IMR-90 (cell line): ENCODE results near the gene ITFG2. TPM values are rescaled to one million over a fixed set of nuclear protein-coding genes. Genes with fewer than 3 reads are reported as not detected.

ENCODE experiments used
- ATAC-seq: fragments of 200-7000 bp; cut with Tn5 transposase; 2 replicates; pipeline ENCODE4 v1.9.1; 2020; ENCODE audit warnings: low read depth, mild to moderate bottlenecking, moderate library complexity
- BruUV-seq: library from RNA; stranded (reverse); fragments of 400-500 nt; replicated peaks from 2 replicates; lab custom pipeline; 2021; lab: Mats Ljungman, UMichigan
- CTCF ChIA-PET: fragments of 300-600 bp; formaldehyde crosslinking; extraction: SDS; loops from one replicate; lab custom pipeline; 2021; ENCODE audit warnings: antibody characterized with exemption; lab: Yijun Ruan, JAX
- POLR2A ChIA-PET: fragments of 300-600 bp; sonication (Branson Sonifier 250); formaldehyde crosslinking; loops from one replicate; lab custom pipeline; 2022; ENCODE audit warnings: antibody characterized with exemption; ENCODE audit not compliant: unreplicated experiment; lab: Charles Lee
- DNase-seq: peaks from one replicate; pipeline ENCODE4 v3.0.0; 2013
- H2AFZ ChIP-seq: replicated peaks from 2 replicates; pipeline ENCODE3; 2013; ENCODE audit warnings: low read length, mild to moderate bottlenecking; ENCODE audit not compliant: poor library complexity
- H2AK5ac ChIP-seq: 2 replicates; pipeline ENCODE4 v1.6.1; 2013; ENCODE audit warnings: low read depth, low read length, inconsistent platforms
- H2AK9ac ChIP-seq: replicated peaks from 2 replicates; pipeline ENCODE3; 2013; ENCODE audit warnings: mild to moderate bottlenecking, low read depth, low read length, moderate library complexity; ENCODE audit not compliant: poor library complexity
- H2BK120ac ChIP-seq: 2 replicates; pipeline ENCODE4 v1.6.1; 2013; ENCODE audit warnings: low read depth, low read length, inconsistent platforms
- H2BK15ac ChIP-seq: 3 replicates; pipeline ENCODE4 v1.6.1; 2013; ENCODE audit warnings: low read depth, low read length, inconsistent platforms
- H2BK20ac ChIP-seq: 2 replicates; pipeline ENCODE4 v1.6.1; 2013; ENCODE audit warnings: low read depth, mild to moderate bottlenecking, inconsistent platforms, low read length, moderate library complexity
- H2BK5ac ChIP-seq: 2 replicates; pipeline ENCODE4 v1.6.1; 2013; ENCODE audit warnings: mild to moderate bottlenecking, low read depth, low read length, inconsistent platforms; ENCODE audit not compliant: poor library complexity, severe bottlenecking
- H3K14ac ChIP-seq: replicated peaks from 2 replicates; pipeline ENCODE4 v1.6.1; 2013; ENCODE audit warnings: low read depth, low read length, inconsistent platforms
- H3K18ac ChIP-seq: 2 replicates; pipeline ENCODE4 v1.6.1; 2013; ENCODE audit warnings: low read depth, low read length, control low read depth
- H3K23ac ChIP-seq: 2 replicates; pipeline ENCODE4 v1.6.1; 2013; ENCODE audit warnings: low read depth, low read length, inconsistent platforms
- H3K27ac ChIP-seq: 2 replicates; pipeline ENCODE4 v1.5.1; 2013; ENCODE audit warnings: mild to moderate bottlenecking, control low read depth, low read length; ENCODE audit not compliant: insufficient read depth
- H3K27me3 ChIP-seq: 2 replicates; pipeline ENCODE4 v1.6.1; 2013; ENCODE audit warnings: low read length; ENCODE audit not compliant: control insufficient read depth, insufficient read depth
- H3K36me3 ChIP-seq: 2 replicates; pipeline ENCODE4 v1.6.1; 2013; ENCODE audit warnings: low read length, mixed read lengths; ENCODE audit not compliant: control insufficient read depth, insufficient read depth
- H3K4ac ChIP-seq: 2 replicates; pipeline ENCODE4 v1.6.1; 2013; ENCODE audit warnings: low read depth, low read length, inconsistent platforms
- H3K4me1 ChIP-seq: 2 replicates; pipeline ENCODE4 v1.6.1; 2013; ENCODE audit warnings: low read length, mixed read lengths; ENCODE audit not compliant: control insufficient read depth, insufficient read depth
- H3K4me2 ChIP-seq: 2 replicates; pipeline ENCODE4 v1.6.1; 2013; ENCODE audit warnings: low read depth, mild to moderate bottlenecking, control low read depth, low read length, moderate library complexity
- H3K4me3 ChIP-seq: 2 replicates; pipeline ENCODE4 v1.5.1; 2013; ENCODE audit warnings: low read depth, mild to moderate bottlenecking, control low read depth, low read length, moderate library complexity; ENCODE audit not compliant: insufficient read depth
- H3K56ac ChIP-seq: 2 replicates; pipeline ENCODE4 v1.6.1; 2013; ENCODE audit warnings: low read length, inconsistent platforms; ENCODE audit not compliant: insufficient read depth; ENCODE audit errors: extremely low read depth
- H3K79me1 ChIP-seq, 2 experiments: 2 replicates each; pipeline ENCODE4 v1.6.1; 2013; ENCODE audit warnings: low read length in 2 of 2, inconsistent platforms in 1 of 2, low read depth in 1 of 2
- H3K9ac ChIP-seq: 2 replicates; pipeline ENCODE4 v1.6.1; 2013; ENCODE audit warnings: low read depth, low read length, control low read depth
- H3K9me1 ChIP-seq: 2 replicates; pipeline ENCODE4 v1.6.1; 2013; ENCODE audit warnings: low read length, inconsistent platforms; ENCODE audit not compliant: insufficient read depth
- H3K9me3 ChIP-seq: 2 replicates; pipeline ENCODE4 v1.6.1; 2013; ENCODE audit warnings: low read length; ENCODE audit not compliant: control insufficient read depth, insufficient read depth
- H4K20me1 ChIP-seq: 2 replicates; pipeline ENCODE4 v1.6.1; 2013; ENCODE audit warnings: low read length, inconsistent platforms; ENCODE audit not compliant: insufficient read depth
- H4K5ac ChIP-seq: 2 replicates; pipeline ENCODE4 v1.6.1; 2013; ENCODE audit warnings: mild to moderate bottlenecking, low read depth, low read length, control low read depth
- H4K8ac ChIP-seq, 2 experiments: 2 replicates each; pipeline ENCODE4 v1.6.1; 2013; ENCODE audit warnings: low read depth in 2 of 2, low read length in 2 of 2, control low read depth in 1 of 2, inconsistent platforms in 1 of 2
- H4K91ac ChIP-seq: 2 replicates; pipeline ENCODE4 v1.6.1; 2013; ENCODE audit warnings: low read depth, low read length, inconsistent platforms; ENCODE audit not compliant: insufficient read depth
- BHLHE40 ChIP-seq: fragments of 150-350 bp; IDR thresholded peaks from 2 replicates; pipeline ENCODE4 v1.6.1; 2016; ENCODE audit warnings: mild to moderate bottlenecking, low read depth, low read length
- CEBPB ChIP-seq: IDR thresholded peaks from 2 replicates; pipeline ENCODE4 v1.6.1; 2012; ENCODE audit warnings: low read depth, low read length, improper control_type of control experiment
- CHD1 ChIP-seq: IDR thresholded peaks from 2 replicates; pipeline ENCODE4 v1.6.1; 2012; ENCODE audit warnings: low read depth, low read length, improper control_type of control experiment
- MXI1 ChIP-seq: IDR thresholded peaks from 2 replicates; pipeline ENCODE4 v1.6.1; 2012; ENCODE audit warnings: low read depth, mild to moderate bottlenecking, low read length, moderate library complexity, borderline replicate concordance
- POLR2A ChIP-seq: IDR thresholded peaks from 2 replicates; pipeline ENCODE4 v1.6.1; 2012; ENCODE audit warnings: mild to moderate bottlenecking, low read depth, low read length
- RAD21 ChIP-seq: IDR thresholded peaks from 2 replicates; pipeline ENCODE4 v1.6.1; 2012; ENCODE audit warnings: low read length, improper control_type of control experiment
- RCOR1 ChIP-seq: IDR thresholded peaks from 2 replicates; pipeline ENCODE4 v1.6.1; 2012; ENCODE audit warnings: mild to moderate bottlenecking, low read length, improper control_type of control experiment; ENCODE audit not compliant: insufficient replicate concordance
- RFX5 ChIP-seq: IDR thresholded peaks from 2 replicates; pipeline ENCODE4 v1.8.0; 2012; ENCODE audit warnings: low read depth, mild to moderate bottlenecking, low read length, moderate library complexity
- WGBS, 2 experiments: methylation state at CpG; one replicate each; pipeline versions ENCODE4 v1.1.5 to v1.1.7; 2013; ENCODE audit warnings: missing lambda C conversion rate in 2 of 2; ENCODE audit not compliant: insufficient read length in 1 of 2; ENCODE audit errors: extremely low coverage in 2 of 2; 5-methylcytosine and 5-hydroxymethylcytosine counted together
- dilution Hi-C: fragments of 300-500 bp; cut with HindIII; formaldehyde crosslinking; loops from one replicate; pipeline ENCODE4 v1.14.3; 2018; ENCODE audit warnings: low sequenced_read_pairs; ENCODE audit not compliant: unreplicated experiment
- in situ Hi-C: fragments of 300-500 bp; cut with MboI; formaldehyde crosslinking; loops from 3 replicates; pipeline ENCODE4 v1.14.3; 2019; ENCODE audit warnings: low sequenced_read_pairs, inconsistent platforms, mixed read lengths
- intact Hi-C: fragments of 100-400 bp; cut with micrococcal nuclease; formaldehyde crosslinking; loops from 2 replicates; pipeline ENCODE4 v1.10.0; 2022
- polyA plus RNA-seq, 3 experiments: library from polyadenylated mRNA; depleted of rRNA; stranded (reverse); fragments of >200 nt; gene quantifications; 2 replicates each; pipeline ENCODE4 v1.2.3, GENCODE V29; 2012; ENCODE audit warnings: low replicate concordance in 1 of 3
- total RNA-seq: library from RNA; depleted of rRNA; stranded (reverse); fragments of >200 nt; gene quantifications from 2 replicates; pipeline ENCODE4 v1.2.3, GENCODE V29; 2012
- TF ChIP-seq, protein P1 (sequence below): conservative IDR thresholded peaks from 2 replicates; pipeline ENCODE4 v1.5.1; 2012; ENCODE audit warnings: mild to moderate bottlenecking, low read depth, low read length, improper control_type of control experiment
- TF ChIP-seq, protein P2 (sequence below): fragments of 150-350 bp; IDR thresholded peaks from 2 replicates; pipeline ENCODE4 v1.6.1; 2017; ENCODE audit warnings: mild to moderate bottlenecking, antibody characterized with exemption, low read length, low read depth
- TF ChIP-seq, protein P3 (sequence below): fragments of 150-350 bp; IDR thresholded peaks from 2 replicates; pipeline ENCODE4 v1.6.1; 2016; ENCODE audit warnings: low read depth, mild to moderate bottlenecking, low read length, moderate library complexity, borderline replicate concordance

The ITFG2 gene
- total and polyA plus RNA-seq, 2 of the 4 experiments (the other 2 are of a cell fraction), result 20.3 to 25.5 TPM

DNA sequence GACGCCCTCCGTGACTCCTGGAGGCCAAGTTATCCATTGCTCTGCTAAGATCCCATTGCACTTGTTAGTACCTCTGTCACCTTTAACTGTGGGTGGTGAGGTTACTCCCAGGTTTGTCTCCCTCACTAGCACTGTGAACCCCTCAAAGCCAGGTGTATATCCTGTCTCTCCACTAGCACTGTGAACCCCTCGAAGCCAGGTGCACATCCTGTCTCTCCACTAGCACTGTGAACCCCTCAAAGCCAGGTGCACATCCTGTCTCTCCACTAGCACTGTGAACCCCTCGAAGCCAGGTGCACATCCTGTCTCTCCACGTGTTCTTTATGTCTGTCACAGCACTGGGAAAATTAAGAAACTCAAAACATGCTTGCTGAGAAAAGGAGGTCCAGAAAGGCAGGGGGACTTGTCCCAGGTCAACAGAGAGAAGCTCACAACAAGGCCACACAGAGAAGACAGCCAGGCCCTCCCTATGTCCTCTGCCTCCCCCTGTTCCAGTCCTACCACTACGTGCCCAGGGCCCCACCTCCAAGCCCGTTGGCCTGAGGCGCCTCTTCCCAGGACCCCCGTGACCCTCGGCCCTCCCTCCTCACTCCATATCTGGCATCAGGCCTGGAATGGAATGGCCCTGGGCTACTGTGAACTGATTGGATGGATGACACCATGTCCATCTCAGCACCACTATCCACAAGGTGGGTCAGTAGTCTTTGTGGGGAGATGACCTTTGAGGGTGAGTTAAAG, 44.1 kb upstream of the ITFG2 start:
- no TSS peak for BruUV-seq
- Histone ChIP-seq H3K27ac (no peak overlapping the region), H3K9ac (no peak overlapping the region), H3K14ac (no peak overlapping the region), H2AK5ac (no peak overlapping the region), H3K9me1 (no peaks in the 10 kb centered on the region), H3K79me1 (no peaks in the 10 kb centered on the region), H2BK20ac (no peak overlapping the region), H2AFZ (no peak overlapping the region), H3K4me3 (no peak overlapping the region), H3K27me3 (peaks cover 56% of the 10 kb centered on the region), H4K20me1 (no peaks in the 10 kb centered on the region), H3K4me2 (no peak overlapping the region), H2AK9ac (no peak overlapping the region), H3K4ac (no peak overlapping the region), H2BK5ac (no peak overlapping the region), H2BK120ac (no peak overlapping the region), H3K18ac (no peak overlapping the region), H2BK15ac (no peak overlapping the region), H4K91ac (no peak overlapping the region), H3K9me3 (no peaks in the 10 kb centered on the region), H3K23ac (no peak overlapping the region), H3K36me3 (no peaks in the 10 kb centered on the region), H3K4me1 (no peaks in the 10 kb centered on the region), H4K5ac (no peak overlapping the region), H4K8ac (no peak overlapping the region), H3K56ac (no peak overlapping the region)
- 40% methylated on average over 2 of the region's 10 CpGs; no CpG with 5 or more reads in 1 of the 2 experiments for WGBS, 2 experiments
- TF ChIP-seq, protein P1, sequence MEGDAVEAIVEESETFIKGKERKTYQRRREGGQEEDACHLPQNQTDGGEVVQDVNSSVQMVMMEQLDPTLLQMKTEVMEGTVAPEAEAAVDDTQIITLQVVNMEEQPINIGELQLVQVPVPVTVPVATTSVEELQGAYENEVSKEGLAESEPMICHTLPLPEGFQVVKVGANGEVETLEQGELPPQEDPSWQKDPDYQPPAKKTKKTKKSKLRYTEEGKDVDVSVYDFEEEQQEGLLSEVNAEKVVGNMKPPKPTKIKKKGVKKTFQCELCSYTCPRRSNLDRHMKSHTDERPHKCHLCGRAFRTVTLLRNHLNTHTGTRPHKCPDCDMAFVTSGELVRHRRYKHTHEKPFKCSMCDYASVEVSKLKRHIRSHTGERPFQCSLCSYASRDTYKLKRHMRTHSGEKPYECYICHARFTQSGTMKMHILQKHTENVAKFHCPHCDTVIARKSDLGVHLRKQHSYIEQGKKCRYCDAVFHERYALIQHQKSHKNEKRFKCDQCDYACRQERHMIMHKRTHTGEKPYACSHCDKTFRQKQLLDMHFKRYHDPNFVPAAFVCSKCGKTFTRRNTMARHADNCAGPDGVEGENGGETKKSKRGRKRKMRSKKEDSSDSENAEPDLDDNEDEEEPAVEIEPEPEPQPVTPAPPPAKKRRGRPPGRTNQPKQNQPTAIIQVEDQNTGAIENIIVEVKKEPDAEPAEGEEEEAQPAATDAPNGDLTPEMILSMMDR, result no peak
- TF ChIP-seq, protein P2, sequence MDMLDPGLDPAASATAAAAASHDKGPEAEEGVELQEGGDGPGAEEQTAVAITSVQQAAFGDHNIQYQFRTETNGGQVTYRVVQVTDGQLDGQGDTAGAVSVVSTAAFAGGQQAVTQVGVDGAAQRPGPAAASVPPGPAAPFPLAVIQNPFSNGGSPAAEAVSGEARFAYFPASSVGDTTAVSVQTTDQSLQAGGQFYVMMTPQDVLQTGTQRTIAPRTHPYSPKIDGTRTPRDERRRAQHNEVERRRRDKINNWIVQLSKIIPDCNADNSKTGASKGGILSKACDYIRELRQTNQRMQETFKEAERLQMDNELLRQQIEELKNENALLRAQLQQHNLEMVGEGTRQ, result no peak
- TF ChIP-seq POLR2A (no peak), MXI1 (no peak), RFX5 (no peak), CEBPB (no peak), RCOR1 (no peak), RAD21 (no peak), CHD1 (no peak), BHLHE40 (no peak)
- TF ChIP-seq, protein P3, sequence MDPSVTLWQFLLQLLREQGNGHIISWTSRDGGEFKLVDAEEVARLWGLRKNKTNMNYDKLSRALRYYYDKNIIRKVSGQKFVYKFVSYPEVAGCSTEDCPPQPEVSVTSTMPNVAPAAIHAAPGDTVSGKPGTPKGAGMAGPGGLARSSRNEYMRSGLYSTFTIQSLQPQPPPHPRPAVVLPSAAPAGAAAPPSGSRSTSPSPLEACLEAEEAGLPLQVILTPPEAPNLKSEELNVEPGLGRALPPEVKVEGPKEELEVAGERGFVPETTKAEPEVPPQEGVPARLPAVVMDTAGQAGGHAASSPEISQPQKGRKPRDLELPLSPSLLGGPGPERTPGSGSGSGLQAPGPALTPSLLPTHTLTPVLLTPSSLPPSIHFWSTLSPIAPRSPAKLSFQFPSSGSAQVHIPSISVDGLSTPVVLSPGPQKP, result no peak
- ChIA-PET CTCF (interaction anchor here (1.4 kb wide), 1 partner anchor 16 kb away, joined by 5 read pairs; no protein-coding TSS in a partner anchor), POLR2A (no interaction called here)
- intact Hi-C loops, result no loop called here
- dilution Hi-C loops, result no loop called here
- DNase-seq, result no peak
- in situ Hi-C loops, result no loop called here
- no peak for ATAC-seq
